GM10266 (cell line): ENCODE measurements around the gene LAYN.

Experiments
- DNase-seq: peaks from one replicate; pipeline ENCODE4 v3.0.0; 2012; ENCODE audit errors: extremely low spot score
- TF ChIP-seq, protein P1 (sequence below): IDR thresholded peaks from 2 replicates; pipeline ENCODE4 v1.5.1; 2012; ENCODE audit warnings: mild to moderate bottlenecking, low read depth; ENCODE audit not compliant: control insufficient read depth, insufficient read depth; ENCODE audit errors: missing control alignments

LAYN gene

DNA sequence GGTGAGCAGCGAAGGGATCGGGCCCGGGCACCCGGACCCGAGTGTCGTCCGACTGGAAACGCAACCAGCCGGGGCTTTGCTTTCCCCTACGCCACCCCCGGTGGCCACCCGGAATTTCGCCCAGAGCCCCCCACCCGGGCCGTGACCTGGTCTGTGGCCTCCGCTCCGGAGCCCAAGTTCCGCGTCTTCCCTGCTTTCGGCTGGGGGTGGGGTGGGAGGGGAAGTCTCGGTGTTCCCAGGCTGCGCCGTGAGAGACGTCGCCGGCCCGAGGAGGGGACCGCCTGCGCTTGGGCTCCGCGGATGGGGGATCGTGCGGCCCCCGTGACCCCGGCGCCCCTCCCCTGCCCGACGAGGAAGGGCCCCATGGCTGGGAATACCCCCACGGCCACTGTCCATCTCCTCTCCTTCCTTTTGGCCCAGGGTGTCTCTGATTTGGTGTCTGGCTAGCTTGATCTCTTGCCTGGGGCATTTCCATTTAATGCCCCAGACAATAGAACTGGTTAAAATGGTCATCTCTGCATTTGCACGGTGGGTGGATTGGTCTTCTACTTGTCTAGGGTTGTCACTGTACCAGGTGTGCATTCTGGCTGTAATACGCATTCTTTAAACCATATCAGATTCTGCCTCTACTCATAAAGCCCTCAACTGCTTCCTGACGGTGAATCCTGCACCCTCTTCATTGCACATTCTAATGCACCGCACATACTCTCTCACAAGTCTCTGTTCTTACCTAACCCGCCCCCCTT lies 62.5 kb downstream of the LAYN start:
- DNase-seq: peak; percentile 23
- TF ChIP-seq, protein P1, sequence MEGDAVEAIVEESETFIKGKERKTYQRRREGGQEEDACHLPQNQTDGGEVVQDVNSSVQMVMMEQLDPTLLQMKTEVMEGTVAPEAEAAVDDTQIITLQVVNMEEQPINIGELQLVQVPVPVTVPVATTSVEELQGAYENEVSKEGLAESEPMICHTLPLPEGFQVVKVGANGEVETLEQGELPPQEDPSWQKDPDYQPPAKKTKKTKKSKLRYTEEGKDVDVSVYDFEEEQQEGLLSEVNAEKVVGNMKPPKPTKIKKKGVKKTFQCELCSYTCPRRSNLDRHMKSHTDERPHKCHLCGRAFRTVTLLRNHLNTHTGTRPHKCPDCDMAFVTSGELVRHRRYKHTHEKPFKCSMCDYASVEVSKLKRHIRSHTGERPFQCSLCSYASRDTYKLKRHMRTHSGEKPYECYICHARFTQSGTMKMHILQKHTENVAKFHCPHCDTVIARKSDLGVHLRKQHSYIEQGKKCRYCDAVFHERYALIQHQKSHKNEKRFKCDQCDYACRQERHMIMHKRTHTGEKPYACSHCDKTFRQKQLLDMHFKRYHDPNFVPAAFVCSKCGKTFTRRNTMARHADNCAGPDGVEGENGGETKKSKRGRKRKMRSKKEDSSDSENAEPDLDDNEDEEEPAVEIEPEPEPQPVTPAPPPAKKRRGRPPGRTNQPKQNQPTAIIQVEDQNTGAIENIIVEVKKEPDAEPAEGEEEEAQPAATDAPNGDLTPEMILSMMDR: no peak

DNA sequence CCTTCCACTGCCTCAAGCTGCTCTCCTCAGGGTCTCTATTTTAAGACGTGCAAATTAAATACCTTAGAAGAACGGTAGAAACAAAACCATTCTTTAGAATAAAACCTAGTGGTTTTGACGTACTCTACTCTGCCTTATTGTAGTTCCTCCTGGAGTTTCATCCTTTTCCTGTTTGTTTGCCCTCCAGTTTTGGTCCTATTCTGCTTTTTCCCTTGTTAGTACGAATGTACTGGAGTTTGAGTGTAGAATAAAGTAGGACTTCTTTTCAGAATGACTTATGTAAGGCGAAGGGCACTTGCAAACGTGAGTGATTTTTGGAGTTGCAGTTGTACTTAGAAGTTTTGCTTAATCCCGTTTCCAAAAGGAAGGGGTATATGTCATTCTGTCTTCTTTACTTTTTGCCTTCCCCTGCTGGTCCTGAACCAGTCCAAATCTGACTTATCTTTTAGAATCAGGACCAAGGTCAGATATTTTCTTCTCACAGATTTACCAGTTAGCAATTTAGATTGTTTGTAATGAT lies 63.2 kb downstream of the LAYN start:
- TF ChIP-seq, protein P1: no peak
- no peak for DNase-seq

DNA sequence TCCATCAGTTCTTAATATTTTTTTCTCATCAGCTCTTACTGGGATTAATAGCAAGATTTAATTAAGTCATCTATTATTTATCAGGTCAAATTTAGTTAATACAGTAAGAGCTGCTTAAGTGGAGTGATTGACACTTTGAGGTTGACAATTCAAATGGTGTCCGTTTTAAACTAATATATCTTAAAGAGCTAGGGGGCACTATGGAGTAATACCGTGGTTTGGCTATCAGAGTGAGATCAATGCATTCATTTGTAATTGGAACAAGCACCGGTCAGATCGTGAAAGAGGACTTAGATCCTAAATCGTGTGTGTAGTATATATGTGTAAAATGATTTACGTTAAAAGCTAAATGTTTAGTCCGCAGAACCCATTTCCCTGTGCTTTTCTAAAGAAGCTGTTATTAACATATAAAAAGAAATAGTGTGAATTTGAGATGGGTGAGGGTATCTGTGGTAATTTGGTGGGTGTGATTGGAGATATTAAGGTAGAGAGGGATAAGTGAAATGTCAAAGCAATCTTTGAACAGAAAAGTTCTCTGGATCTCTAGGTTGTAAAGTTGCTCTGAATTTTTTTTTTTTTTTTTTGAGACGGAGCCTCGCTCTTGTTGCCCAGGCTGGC lies 64.0 kb downstream of the LAYN start:
- DNase-seq: peak; percentile 58
- TF ChIP-seq, protein P1: peak; percentile 39

DNA sequence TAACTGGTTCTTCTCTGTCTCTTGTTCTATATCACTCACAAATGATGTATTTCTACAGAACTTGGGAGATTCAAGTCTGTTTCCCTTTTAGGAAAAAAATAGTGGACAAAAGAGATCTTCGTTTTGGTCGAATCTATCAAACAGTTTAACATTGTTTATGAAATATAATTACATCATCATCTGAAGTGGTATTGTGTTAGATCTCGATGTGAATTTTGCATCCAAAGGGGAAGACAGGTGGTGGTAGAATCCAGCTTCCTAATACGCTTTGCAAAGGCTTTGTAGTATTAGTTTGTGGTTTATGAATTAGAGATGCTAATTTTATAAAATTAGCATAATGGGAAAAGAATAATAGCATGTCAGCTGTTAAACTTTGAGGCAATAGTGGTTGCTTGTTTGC lies 65.2 kb downstream of the LAYN start:
- TF ChIP-seq, protein P1: no peak
- DNase-seq: no peak

DNA sequence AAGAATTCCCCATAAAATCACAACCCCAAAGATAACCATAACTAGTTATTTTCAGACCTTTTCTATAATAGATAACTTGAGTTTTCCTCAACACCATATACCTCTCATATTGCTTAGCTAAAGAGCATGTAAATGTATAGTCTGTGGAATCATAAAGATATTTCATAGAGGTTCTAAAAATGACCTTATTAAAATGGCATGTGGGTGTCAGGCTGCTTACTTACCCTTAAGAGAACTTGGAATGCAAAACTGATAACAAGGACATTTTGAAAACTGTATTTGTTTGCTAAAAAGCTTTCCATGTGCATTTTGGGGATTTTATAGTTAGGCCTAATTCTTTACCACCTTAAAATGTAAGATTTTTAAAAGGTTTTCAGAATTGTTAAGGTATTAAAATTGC lies 66.5 kb downstream of the LAYN start:
- TF ChIP-seq, protein P1: no peak

DNA sequence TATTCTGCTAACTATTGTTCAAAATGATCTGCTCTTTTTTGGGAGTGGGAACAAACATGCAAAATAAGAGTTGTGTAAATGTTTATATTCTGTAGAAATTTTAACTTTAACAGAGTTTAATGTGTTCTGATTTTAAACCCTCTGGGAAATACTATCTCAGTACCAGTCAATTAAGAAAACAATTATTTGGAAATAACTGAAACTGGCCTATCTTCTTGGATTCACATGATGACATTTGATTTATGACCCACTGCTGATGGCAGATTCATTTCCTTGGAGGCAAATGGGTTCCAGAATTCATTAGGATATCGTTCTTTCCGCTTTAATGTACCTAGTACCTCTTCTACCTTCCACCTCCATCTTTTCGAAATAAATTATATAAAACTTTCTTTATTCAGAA lies 67.2 kb downstream of the LAYN start:
- TF ChIP-seq, protein P1: no peak

More for the DNA sequence above, 66.5 kb downstream of the LAYN start:
- DNase-seq: no peak

More for the DNA sequence above, 67.2 kb downstream of the LAYN start:
- no peak for DNase-seq
